ENCODE measurements around the gene NISCH.

DNA sequence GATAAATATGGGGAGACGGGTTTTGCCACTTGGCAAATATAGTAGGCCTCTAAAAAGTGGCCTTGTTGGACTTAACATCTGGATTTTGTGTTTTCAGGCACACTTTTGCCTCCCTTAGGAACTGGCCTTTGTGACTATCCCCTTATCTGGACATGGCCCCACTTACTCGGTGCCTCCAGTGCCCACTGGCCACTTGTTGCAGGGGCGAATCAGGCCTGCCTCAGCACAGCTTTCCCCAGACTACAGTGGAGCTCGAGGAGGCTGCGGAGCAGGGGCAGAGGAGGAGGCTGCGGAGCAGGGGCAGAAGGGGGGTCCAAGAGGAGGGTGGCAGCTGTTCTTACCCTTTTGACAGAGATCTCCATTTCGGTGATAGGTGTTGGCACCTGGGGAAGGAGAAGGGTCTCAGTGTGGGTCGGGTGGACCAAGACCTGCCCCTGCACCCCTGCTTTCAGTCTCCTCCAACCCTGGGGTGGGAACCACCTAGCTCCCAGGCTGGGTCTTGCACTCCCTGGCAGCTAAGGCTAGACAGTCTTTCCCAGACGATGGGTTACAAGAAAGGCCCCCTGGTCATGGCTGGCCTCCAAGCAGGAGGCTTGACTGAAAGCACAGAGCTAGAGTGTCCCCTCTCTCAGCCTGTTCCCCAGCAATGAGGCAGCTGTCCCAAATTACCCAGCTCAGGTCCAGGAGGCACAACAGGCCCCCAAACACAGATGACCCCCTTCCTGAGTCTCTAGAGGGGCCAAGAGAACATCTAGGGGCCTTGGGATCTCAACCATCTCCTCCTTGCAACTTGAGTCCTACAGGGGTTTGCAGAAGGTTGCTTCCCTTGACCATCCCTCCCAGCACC is 16.6 kb upstream of the NISCH start:
- TF ChIP-seq CTCF (IDR thresholded peaks at IDR 0.05; ENCODE audit: control extremely low read depth in 1 of 3, insufficient read depth in 1 of 3, low read depth in 1 of 3, low read length in 3 of 3) (no peak), CHD2 (IDR thresholded peaks at IDR 0.05; ENCODE audit: low read length) (no peak)
- TF ChIP-seq, protein P1, sequence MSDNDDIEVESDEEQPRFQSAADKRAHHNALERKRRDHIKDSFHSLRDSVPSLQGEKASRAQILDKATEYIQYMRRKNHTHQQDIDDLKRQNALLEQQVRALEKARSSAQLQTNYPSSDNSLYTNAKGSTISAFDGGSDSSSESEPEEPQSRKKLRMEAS (IDR thresholded peaks at IDR 0.05): no peak

Measured in H1 (cell line).